ENCODE measurements around the gene OMP.

OMP gene

DNA sequence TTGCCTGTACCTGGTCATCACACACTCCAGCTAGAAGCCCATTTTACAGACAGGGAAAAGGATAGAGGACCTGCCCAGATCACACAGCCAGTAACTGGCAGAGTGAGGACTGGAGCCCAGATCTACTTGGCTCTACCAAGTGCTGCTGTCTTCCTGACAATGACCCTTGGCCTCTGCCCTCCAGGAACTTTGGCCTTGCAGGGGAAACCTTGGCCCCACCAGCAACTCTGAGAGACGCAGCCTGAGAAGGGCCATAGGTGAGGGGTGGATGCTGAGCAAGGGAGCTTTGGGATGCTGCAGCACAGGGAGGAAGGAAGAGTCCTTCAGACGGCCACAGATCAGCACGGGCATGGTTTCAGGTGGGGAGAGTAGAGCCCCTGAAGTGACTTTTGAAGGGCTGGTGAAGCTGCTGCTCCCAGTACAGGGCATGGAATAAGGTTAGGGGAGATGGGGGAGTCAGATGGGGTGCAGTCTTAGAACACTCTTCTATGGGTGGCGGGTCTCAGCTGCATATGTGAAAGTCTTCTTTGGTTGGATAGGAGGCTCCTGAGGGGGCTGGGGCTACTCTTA lies 37.9 kb upstream of the OMP start:
- FAIRE-seq (no peak), DNase-seq (ENCODE audit: insufficient read length, low spot score) (no peak)
- TF ChIP-seq, protein P1, sequence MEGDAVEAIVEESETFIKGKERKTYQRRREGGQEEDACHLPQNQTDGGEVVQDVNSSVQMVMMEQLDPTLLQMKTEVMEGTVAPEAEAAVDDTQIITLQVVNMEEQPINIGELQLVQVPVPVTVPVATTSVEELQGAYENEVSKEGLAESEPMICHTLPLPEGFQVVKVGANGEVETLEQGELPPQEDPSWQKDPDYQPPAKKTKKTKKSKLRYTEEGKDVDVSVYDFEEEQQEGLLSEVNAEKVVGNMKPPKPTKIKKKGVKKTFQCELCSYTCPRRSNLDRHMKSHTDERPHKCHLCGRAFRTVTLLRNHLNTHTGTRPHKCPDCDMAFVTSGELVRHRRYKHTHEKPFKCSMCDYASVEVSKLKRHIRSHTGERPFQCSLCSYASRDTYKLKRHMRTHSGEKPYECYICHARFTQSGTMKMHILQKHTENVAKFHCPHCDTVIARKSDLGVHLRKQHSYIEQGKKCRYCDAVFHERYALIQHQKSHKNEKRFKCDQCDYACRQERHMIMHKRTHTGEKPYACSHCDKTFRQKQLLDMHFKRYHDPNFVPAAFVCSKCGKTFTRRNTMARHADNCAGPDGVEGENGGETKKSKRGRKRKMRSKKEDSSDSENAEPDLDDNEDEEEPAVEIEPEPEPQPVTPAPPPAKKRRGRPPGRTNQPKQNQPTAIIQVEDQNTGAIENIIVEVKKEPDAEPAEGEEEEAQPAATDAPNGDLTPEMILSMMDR (IDR thresholded peaks at IDR 0.05; ENCODE audit: insufficient read depth, missing control alignments), result no peak

DNA sequence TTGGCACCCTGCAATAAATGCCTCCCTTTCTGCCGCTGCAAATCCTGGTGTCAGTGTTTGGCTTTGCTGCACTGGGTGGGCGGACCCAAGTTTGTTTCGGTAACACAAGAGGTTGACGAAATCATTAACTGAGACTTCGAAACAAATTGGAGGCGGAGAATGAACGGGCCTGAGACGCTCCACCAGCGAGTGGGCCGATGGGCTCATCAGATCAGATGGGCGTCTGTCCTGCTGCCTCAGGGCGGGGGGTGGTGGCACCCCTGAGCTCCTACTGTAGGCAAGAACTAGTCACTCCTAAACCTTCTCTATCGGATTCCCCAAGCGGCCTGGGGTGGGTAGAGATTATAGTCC lies 36.8 kb upstream of the OMP start:
- TF ChIP-seq, protein P1 (IDR thresholded peaks at IDR 0.05; ENCODE audit: insufficient read depth, missing control alignments), result no peak
- DNase-seq (ENCODE audit: insufficient read length, low spot score) (no peak), FAIRE-seq (no peak)

DNA sequence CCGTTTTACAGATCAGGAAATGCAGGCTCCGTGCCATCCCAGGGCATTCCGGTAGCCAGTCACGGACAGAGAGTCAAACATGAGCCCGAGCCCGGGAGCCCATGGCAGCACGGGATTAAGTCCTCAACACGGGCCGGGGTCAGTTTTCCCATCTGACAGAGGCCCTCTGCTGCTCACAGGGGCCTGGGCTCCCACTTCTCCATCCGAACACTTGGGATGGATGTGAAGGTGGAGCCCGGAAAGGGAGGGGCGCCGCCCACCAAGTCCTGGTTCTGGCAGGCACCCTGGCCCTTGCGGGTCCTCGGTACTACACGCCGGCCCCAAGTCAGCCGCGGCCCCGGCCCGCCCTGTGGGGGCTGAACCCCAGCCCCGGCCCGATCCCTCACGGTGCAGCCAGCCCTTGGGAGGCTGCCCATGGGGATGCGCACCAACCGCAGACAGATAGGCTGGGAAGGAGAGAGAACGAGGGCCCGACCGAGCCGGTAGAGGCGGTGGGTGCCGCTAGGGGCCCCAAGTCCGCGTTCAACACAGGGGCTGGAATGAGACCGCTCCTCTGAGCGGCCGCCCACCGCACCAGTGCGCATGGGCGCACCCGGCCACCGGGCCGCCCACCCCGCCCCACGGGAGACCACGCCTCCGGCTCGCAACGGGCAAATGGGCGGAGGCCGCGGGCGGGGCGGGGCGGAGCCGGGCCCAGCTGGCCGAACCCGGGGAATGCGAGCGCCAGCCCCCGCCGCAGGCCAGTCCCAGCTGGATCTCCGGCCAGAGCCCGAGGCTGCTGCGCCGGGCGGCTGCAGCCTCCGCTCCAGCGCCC lies 36.2 kb upstream of the OMP start, which contains the start of gene CAPN5:
CAPN5 (plus strand) TSS at position 743 of the 814 bp plus-strand sequence. CDS start 17,916 bp downstream, outside the sequence.
- FAIRE-seq, result no peak
- peak; percentile 96 for DNase-seq (ENCODE audit: insufficient read length, low spot score)
- TF ChIP-seq, protein P1 (IDR thresholded peaks at IDR 0.05; ENCODE audit: insufficient read depth, missing control alignments), result peak; percentile 13

DNA sequence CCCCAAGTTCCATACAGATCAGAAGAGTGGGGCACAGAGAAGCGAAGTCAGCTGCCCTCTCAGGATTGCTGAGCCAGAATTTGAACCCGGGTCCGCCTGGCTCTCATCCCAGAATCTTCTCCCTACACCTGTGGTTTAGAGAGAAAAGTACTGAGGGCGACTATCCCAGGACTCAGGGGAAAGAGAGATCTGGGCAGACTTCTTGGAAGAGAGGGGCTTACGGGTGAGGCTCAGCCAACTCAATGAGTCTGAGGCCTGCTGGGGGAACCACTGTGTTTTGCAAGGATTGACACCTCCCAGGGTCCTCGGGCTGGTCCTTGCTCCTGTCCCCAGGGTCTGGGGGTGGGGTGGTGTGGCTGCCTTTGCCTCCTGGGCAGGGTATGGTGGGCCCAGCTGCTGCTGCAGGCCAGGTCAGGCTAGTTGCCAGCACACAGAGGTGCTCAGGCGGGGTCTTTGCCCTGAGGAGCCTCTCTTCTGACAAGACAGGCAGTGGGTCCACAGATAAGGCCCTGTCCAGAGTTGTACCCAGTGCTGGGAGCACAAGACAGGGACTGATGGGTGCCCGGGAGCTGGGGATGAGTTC lies 34.7 kb upstream of the OMP start:
- no peak for DNase-seq (ENCODE audit: insufficient read length, low spot score)
- TF ChIP-seq, protein P1 (IDR thresholded peaks at IDR 0.05; ENCODE audit: insufficient read depth, missing control alignments), result no peak
- no peak for FAIRE-seq

DNA sequence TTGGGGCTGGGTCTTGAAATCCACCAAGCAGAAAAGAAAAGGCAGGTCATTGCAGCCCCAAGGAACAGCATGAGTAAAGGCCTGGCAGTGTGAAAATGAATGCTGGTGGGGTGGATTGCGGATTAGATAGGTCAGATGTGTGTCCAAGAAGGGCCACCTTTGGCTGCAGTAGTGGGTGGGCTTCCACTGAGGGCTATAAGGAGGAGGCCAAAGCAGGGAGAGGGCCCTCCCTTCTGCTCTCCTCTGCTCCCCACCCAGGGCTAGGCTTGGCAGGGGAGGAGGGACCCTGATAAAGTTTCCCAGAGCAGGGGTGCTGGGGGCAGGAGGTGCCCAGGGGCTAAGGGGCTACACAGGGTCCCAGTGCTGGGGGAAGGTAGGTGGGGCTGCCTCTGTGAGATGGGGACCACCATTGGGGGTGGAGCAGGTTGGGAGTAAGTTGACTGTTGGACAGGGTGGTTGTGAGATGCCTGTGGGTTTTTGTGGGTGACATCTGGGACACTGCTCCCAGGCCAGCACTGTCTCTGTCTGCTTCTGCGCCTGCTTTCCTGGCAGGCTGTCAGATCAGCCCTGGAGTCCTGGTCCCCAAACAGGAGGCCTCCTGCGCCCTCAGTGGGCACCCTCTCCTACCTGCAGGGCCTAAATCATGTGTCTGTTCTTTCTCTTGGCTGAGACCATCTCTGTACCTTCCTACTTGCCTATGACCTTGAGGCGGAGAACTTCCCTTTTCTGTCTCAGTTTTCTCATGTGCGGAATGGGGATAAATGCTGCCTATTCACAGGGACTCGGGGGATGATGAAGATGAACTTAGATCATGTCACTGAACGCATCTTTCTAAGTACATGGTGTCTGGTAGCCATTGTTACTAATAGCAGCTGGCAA lies 33.9 kb upstream of the OMP start:
- DNase-seq (ENCODE audit: insufficient read length, low spot score) (no peak), FAIRE-seq (no peak)
- TF ChIP-seq, protein P1 (IDR thresholded peaks at IDR 0.05; ENCODE audit: insufficient read depth, missing control alignments), result no peak

DNA sequence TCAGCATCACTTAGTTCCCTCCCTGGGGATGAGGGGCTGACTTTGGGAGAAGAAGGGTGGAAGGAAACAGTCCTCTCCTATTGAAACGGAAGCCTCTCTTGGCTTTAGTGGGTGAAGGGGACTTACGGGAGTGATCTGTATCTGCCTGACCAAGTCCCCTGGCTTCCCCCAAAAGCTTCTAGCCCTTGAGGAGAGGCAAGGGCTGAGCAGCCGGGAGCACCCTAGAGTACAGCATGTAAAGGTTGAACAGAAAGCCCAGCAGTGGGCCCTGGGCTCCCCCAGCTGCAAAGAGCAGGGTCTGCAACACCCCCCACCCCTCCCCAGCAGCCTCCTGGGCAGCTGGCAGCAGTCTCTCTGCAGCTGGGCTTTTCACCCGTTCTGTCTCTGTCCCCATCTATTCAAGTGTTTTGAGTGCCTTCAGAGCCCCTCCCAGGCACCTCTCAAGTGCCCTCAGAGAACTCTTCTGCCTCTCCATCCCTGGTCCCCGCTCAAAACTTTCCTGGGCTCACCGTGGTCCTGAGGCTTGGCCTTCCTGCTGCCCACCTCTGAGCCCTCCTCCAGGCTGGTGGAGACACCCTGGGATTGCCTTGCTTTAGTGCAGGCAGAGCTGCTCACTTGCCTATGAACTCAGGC lies 33.2 kb upstream of the OMP start:
- DNase-seq (ENCODE audit: insufficient read length, low spot score) (no peak), FAIRE-seq (no peak)
- TF ChIP-seq, protein P1 (IDR thresholded peaks at IDR 0.05; ENCODE audit: insufficient read depth, missing control alignments), result no peak

All from D721Med (cell line).